ENCODE data around the gene TRIO.
"Not testable (repeated sequence)": the region's sequence is repeated elsewhere in the genome, so short reads cannot be mapped to it uniquely, and the experiment has no call there.

Gene TRIO

GRCh38 chr5:14142827-14143545 lies at the start of gene TRIO:
Gene TRIO, plus strand, starts transcription at chr5:14143342. Its CDS starts 384 bp downstream, at chr5:14143726.
- DNase-seq (ENCODE audit: low spot score): peak; percentile 70

- not testable (repeated sequence) for DNase-seq (ENCODE audit: low spot score)
These were observed 45.8 kb upstream of the TRIO start for GRCh38 chr5:14097380-14097779.

- no peak for DNase-seq (ENCODE audit: low spot score)
These were observed 45.1 kb upstream of the TRIO start for GRCh38 chr5:14097998-14098471.

- no peak for DNase-seq (ENCODE audit: low spot score)
These were observed 42.9 kb upstream of the TRIO start for GRCh38 chr5:14100281-14100680.

- no peak for DNase-seq (ENCODE audit: low spot score)
These were observed 41.2 kb upstream of the TRIO start for GRCh38 chr5:14101922-14102321.

GRCh38 chr5:14102666-14103065 lies 40.5 kb upstream of the TRIO start:
- no peak for DNase-seq (ENCODE audit: low spot score)

- DNase-seq (ENCODE audit: low spot score): no peak
These were observed 37.3 kb upstream of the TRIO start for GRCh38 chr5:14105718-14106410.

GRCh38 chr5:14107536-14107935 lies 35.6 kb upstream of the TRIO start:
- no peak for DNase-seq (ENCODE audit: low spot score)

GRCh38 chr5:14108170-14108996 lies 34.8 kb upstream of the TRIO start:
- DNase-seq (ENCODE audit: low spot score): peak; percentile 9

- no peak for DNase-seq (ENCODE audit: low spot score)
These were observed 33.9 kb upstream of the TRIO start for GRCh38 chr5:14109041-14109747.

- no peak for DNase-seq (ENCODE audit: low spot score)
These were observed 33.4 kb upstream of the TRIO start for GRCh38 chr5:14109771-14110170.

GRCh38 chr5:14110196-14110595 lies 32.9 kb upstream of the TRIO start:
- no peak for DNase-seq (ENCODE audit: low spot score)

- no peak for DNase-seq (ENCODE audit: low spot score)
These were observed 32.5 kb upstream of the TRIO start for GRCh38 chr5:14110680-14111079.

- no peak for DNase-seq (ENCODE audit: low spot score)
These were observed 30.0 kb upstream of the TRIO start for GRCh38 chr5:14112998-14113652.

- no peak for DNase-seq (ENCODE audit: low spot score)
These were observed 28.4 kb upstream of the TRIO start for GRCh38 chr5:14114615-14115251.

GRCh38 chr5:14115323-14115895 lies 27.7 kb upstream of the TRIO start:
- no peak for DNase-seq (ENCODE audit: low spot score)

GRCh38 chr5:14118551-14119320 lies 24.4 kb upstream of the TRIO start:
- no peak for DNase-seq (ENCODE audit: low spot score)

- no peak for DNase-seq (ENCODE audit: low spot score)
These were observed 23.0 kb upstream of the TRIO start for GRCh38 chr5:14120176-14120575.

- no peak for DNase-seq (ENCODE audit: low spot score)
These were observed 21.6 kb upstream of the TRIO start for GRCh38 chr5:14121552-14121951.

- DNase-seq (ENCODE audit: low spot score): no peak
These were observed 21.1 kb upstream of the TRIO start for GRCh38 chr5:14122089-14122488.
